Sigmoid colon (tissue), 7 donors: Measurements from ENCODE around the gene FHOD3. TPM values are rescaled to one million over a fixed set of nuclear protein-coding genes. Genes with fewer than 3 reads are reported as not detected.

Source experiments
- DNase-seq: peaks from one replicate; pipeline ENCODE4 v3.0.0-alpha.2; 2019
- H3K27ac ChIP-seq, 4 donors: fragments of 200-600 bp; sonication (generic); one replicate each; pipeline ENCODE4 v1.5.1; 2016 to 2019; ENCODE audit warnings: mild to moderate bottlenecking in 1 of 4
- H3K27me3 ChIP-seq, 3 donors: fragments of 200-600 bp; sonication (generic); one replicate each; pipeline ENCODE4 v1.5.1; 2019; ENCODE audit warnings: mild to moderate bottlenecking in 1 of 3
- H3K36me3 ChIP-seq, 4 donors: fragments of 200-600 bp; sonication (generic); one replicate each; pipeline ENCODE4 v1.5.1; 2016 to 2019
- H3K4me1 ChIP-seq, 4 donors: fragments of 200-600 bp; sonication (generic); one replicate each; pipeline ENCODE4 v1.5.1; 2017 to 2019
- H3K4me3 ChIP-seq, 4 donors: fragments of 200-600 bp; sonication (generic); one replicate each; pipeline ENCODE4 v1.5.1; 2017 to 2019; ENCODE audit warnings: mild to moderate bottlenecking in 2 of 4, moderate library complexity in 1 of 4
- H3K9me3 ChIP-seq, 4 donors: fragments of 200-600 bp in 3 of 4; sonication (generic) in 3 of 4; one replicate each; pipeline versions ENCODE4 v1.5.1 to v1.6.1; 2013 to 2019
- CTCF ChIP-seq, 4 experiments: fragments of 450-650 bp in 3 of 4; fragments of 200-600 bp in 1 of 4; IDR thresholded peaks; one replicate each; pipeline ENCODE4 v1.5.1; 2016 to 2019; ENCODE audit warnings: antibody characterized with exemption in 4 of 4, mild to moderate bottlenecking in 3 of 4, moderate library complexity in 2 of 4
- EP300 ChIP-seq, 4 donors: sonication (generic); formaldehyde crosslinking; IDR thresholded peaks; one replicate each; pipeline ENCODE4 v1.6.1; 2017; ENCODE audit warnings: antibody characterized with exemption in 4 of 4
- POLR2A ChIP-seq, 2 donors: fragments of 450-650 bp; IDR thresholded peaks; one replicate each; pipeline ENCODE4 v1.6.1; 2016; ENCODE audit warnings: antibody characterized with exemption in 2 of 2, mild to moderate bottlenecking in 2 of 2, moderate library complexity in 2 of 2
- POLR2AphosphoS5 ChIP-seq, 4 donors: sonication (generic); formaldehyde crosslinking; IDR thresholded peaks; one replicate each; pipeline ENCODE4 v1.6.1; 2017; ENCODE audit warnings: antibody characterized with exemption in 4 of 4
- WGBS, 2 donors: extraction: QIAGEN DNeasy Blood & Tissue Kit; methylation state at CpG; one replicate each; pipeline ENCODE4 v1.1.7; 2013; 5-methylcytosine and 5-hydroxymethylcytosine counted together
- intact Hi-C: fragments of 100-400 bp; cut with DNase I; formaldehyde crosslinking; loops from one replicate; pipeline ENCODE4 v1.15.1; 2023
- polyA plus RNA-seq, 3 donors: library from polyadenylated mRNA; stranded (reverse); fragments of 200-250 nt; gene quantifications; one replicate each; pipeline ENCODE4 v1.2.3, GENCODE V29; 2013
- total RNA-seq, 4 donors: library from RNA; depleted of rRNA; stranded (reverse); fragments of >200 nt; gene quantifications; one replicate each; pipeline ENCODE4 v1.1.0, GENCODE V29; 2016
- donor health status: healthy with polysubstance abuse.
- donor health status: Bipolar disorder and iron deficiency.
- donor health status: healthy.

The FHOD3 gene
- total and polyA plus RNA-seq, 7 donors = 1.2 to 24.9 (median 9.5) TPM

DNA sequence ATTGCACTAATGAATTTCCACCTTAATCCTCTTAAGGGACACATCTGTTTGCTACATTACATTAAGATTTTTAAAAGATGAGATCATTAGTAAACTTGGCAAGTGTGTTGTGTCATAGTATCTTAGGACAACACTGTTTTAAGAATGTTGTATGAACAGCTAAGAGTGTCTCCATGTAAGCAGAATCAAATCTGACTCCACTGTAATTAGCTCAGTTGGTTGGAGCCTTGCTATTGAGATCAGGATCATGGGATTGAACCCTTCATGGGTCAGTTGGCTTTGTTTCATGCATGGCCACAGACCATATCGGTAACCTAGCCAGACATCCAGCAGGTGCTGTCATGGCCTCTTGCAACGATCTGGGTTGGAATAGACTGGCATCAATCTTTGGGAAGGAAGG lies 5.2 kb downstream of the FHOD3 start:
- Histone ChIP-seq H3K36me3 (no peaks in the 10 kb centered on the region), H3K27ac (no peak overlapping the region), H3K4me3 (no peak overlapping the region), H3K27me3 (peaks cover 0 to 3% (median 0%) of the 10 kb centered on the region in 3 donors), H3K9me3 (no peaks in the 10 kb centered on the region), H3K4me1 (peaks cover 0 to 13% (median 11%) of the 10 kb centered on the region in 4 donors)
- TF ChIP-seq CTCF (IDR thresholded peaks at IDR 0.05) (no peak), POLR2A (IDR thresholded peaks at IDR 0.05) (no peak), POLR2AphosphoS5 (IDR thresholded peaks at IDR 0.05) (no peak), EP300 (IDR thresholded peaks at IDR 0.05) (no peak)
- 92 to 95% methylated on average over 2 of the region's 2 CpGs for WGBS, 2 donors
- intact Hi-C loops = no loop called here
- DNase-seq = no peak

GRCh38 chr18:36303211-36303844 lies 5.8 kb downstream of the FHOD3 start:
- Histone ChIP-seq H3K27me3 (no peaks in the 10 kb centered on the region), H3K9me3 (no peaks in the 10 kb centered on the region), H3K36me3 (no peaks in the 10 kb centered on the region), H3K27ac (no peak overlapping the region), H3K4me3 (no peak overlapping the region), H3K4me1 (peaks cover 0 to 7% (median 4%) of the 10 kb centered on the region in 4 donors)
- 76 to 85% methylated on average over 6 of the region's 6 CpGs for WGBS, 2 donors
- no peak for DNase-seq
- no peak for TF ChIP-seq POLR2AphosphoS5 (IDR thresholded peaks at IDR 0.05)
- no peak for TF ChIP-seq POLR2A (IDR thresholded peaks at IDR 0.05)
- TF ChIP-seq EP300 (IDR thresholded peaks at IDR 0.05) = no peak
- intact Hi-C loops = no loop called here

GRCh38 chr18:36304723-36305122 lies 7.2 kb downstream of the FHOD3 start:
- intact Hi-C loops = no loop called here
- Histone ChIP-seq H3K4me3 (no peak overlapping the region), H3K36me3 (no peaks in the 10 kb centered on the region), H3K4me1 (no peaks in the 10 kb centered on the region), H3K9me3 (no peaks in the 10 kb centered on the region), H3K27me3 (no peaks in the 10 kb centered on the region), H3K27ac (no peak overlapping the region)
- 89 to 90% methylated on average over 3 of the region's 3 CpGs for WGBS, 2 donors
- DNase-seq = no peak
- no peak for TF ChIP-seq CTCF (IDR thresholded peaks at IDR 0.05)
- no peak for TF ChIP-seq EP300 (IDR thresholded peaks at IDR 0.05)
- no peak for TF ChIP-seq POLR2AphosphoS5 (IDR thresholded peaks at IDR 0.05)
- TF ChIP-seq POLR2A (IDR thresholded peaks at IDR 0.05) = no peak

GRCh38 chr18:36305375-36305774 lies 7.9 kb downstream of the FHOD3 start:
- Histone ChIP-seq H3K9me3 (no peaks in the 10 kb centered on the region), H3K27ac (no peak overlapping the region), H3K27me3 (no peaks in the 10 kb centered on the region), H3K4me3 (no peak overlapping the region), H3K4me1 (no peaks in the 10 kb centered on the region), H3K36me3 (no peaks in the 10 kb centered on the region)
- intact Hi-C loops = no loop called here
- no peak for TF ChIP-seq CTCF (IDR thresholded peaks at IDR 0.05)
- TF ChIP-seq EP300 (IDR thresholded peaks at IDR 0.05) = no peak
- TF ChIP-seq POLR2A (IDR thresholded peaks at IDR 0.05) = no peak
- TF ChIP-seq POLR2AphosphoS5 (IDR thresholded peaks at IDR 0.05) = no peak
- 45 to 53% methylated on average over 2 of the region's 2 CpGs for WGBS, 2 donors
- no peak for DNase-seq

GRCh38 chr18:36307513-36307912 lies 10.0 kb downstream of the FHOD3 start:
- no peaks in the 10 kb centered on the region for H3K27me3 ChIP-seq
- intact Hi-C loops = no loop called here
- TF ChIP-seq POLR2A (IDR thresholded peaks at IDR 0.05) (no peak), CTCF (IDR thresholded peaks at IDR 0.05) (no peak), POLR2AphosphoS5 (IDR thresholded peaks at IDR 0.05) (no peak), EP300 (IDR thresholded peaks at IDR 0.05) (no peak)
- no peak overlapping the region for H3K4me3 ChIP-seq
- H3K27ac ChIP-seq = no peak overlapping the region
- no peak for DNase-seq
- H3K36me3 ChIP-seq = no peaks in the 10 kb centered on the region
- H3K4me1 ChIP-seq = no peaks in the 10 kb centered on the region
- no peaks in the 10 kb centered on the region for H3K9me3 ChIP-seq
